CD8-positive, alpha-beta memory T cell (primary cell): ENCODE data around the gene CUX1. TPM values are rescaled to one million over a fixed set of nuclear protein-coding genes. Genes with fewer than 3 reads are reported as not detected.

Experiments
- CTCF ChIA-PET: fragments of 350-600 bp; sonication (Branson Sonifier 250); formaldehyde crosslinking; loops from one replicate; lab custom pipeline; 2021; ENCODE audit warnings: antibody characterized with exemption; lab: Charles Lee
- POLR2A ChIA-PET: fragments of 350-600 bp; sonication (Branson Sonifier 250); formaldehyde crosslinking; loops from one replicate; lab custom pipeline; 2021; ENCODE audit warnings: antibody characterized with exemption; lab: Charles Lee
- DNase-seq, 5 donors: peaks; one replicate each; pipeline versions ENCODE4 v3.0.0 to v3.0.0-alpha.2; 2020 to 2022; ENCODE audit warnings: mixed read lengths in 1 of 5
- H3K27ac ChIP-seq: one replicate; pipeline ENCODE4 v1.7.0; 2013; ENCODE audit warnings: low read depth, mild to moderate bottlenecking, low read length, moderate library complexity
- H3K27me3 ChIP-seq: 2 replicates; pipeline ENCODE4 v1.7.0; 2013; ENCODE audit warnings: low read length, mild to moderate bottlenecking; ENCODE audit not compliant: insufficient read depth, poor library complexity, severe bottlenecking
- H3K36me3 ChIP-seq: 2 replicates; pipeline ENCODE4 v1.7.0; 2013; ENCODE audit warnings: mild to moderate bottlenecking, low read length, moderate library complexity; ENCODE audit not compliant: insufficient read depth
- H3K4me1 ChIP-seq: 2 replicates; pipeline ENCODE4 v1.7.0; 2013; ENCODE audit warnings: mild to moderate bottlenecking, low read length, moderate library complexity; ENCODE audit not compliant: insufficient read depth
- H3K4me3 ChIP-seq: 2 replicates; pipeline ENCODE4 v1.7.0; 2013; ENCODE audit warnings: mild to moderate bottlenecking, low read length
- H3K9me3 ChIP-seq: 2 replicates; pipeline ENCODE4 v1.7.0; 2013; ENCODE audit warnings: mild to moderate bottlenecking, low read length
- H3K27ac Mint-ChIP-seq, 8 donors: one replicate each; pipeline ENCODE4 v1.8.0; 2020 to 2021; ENCODE audit warnings: mixed read lengths in 8 of 8, mild to moderate bottlenecking in 6 of 8, inconsistent platforms in 3 of 8, moderate library complexity in 3 of 8
- H3K27me3 Mint-ChIP-seq, 2 donors: one replicate each; pipeline ENCODE4 v1.8.0; 2020 to 2021; ENCODE audit warnings: mixed read lengths in 2 of 2, mild to moderate bottlenecking in 1 of 2, moderate library complexity in 1 of 2
- H3K36me3 Mint-ChIP-seq, 3 donors: one replicate each; pipeline ENCODE4 v1.8.0; 2020 to 2021; ENCODE audit warnings: mixed read lengths in 3 of 3, inconsistent platforms in 1 of 3, mild to moderate bottlenecking in 1 of 3
- H3K4me1 Mint-ChIP-seq, 3 donors: one replicate each; pipeline ENCODE4 v1.8.0; 2020 to 2021; ENCODE audit warnings: mixed read lengths in 3 of 3, inconsistent platforms in 1 of 3, mild to moderate bottlenecking in 1 of 3
- H3K4me3 Mint-ChIP-seq, 7 donors: one replicate each; pipeline ENCODE4 v1.8.0; 2020 to 2021; ENCODE audit warnings: mixed read lengths in 7 of 7, mild to moderate bottlenecking in 6 of 7, moderate library complexity in 4 of 7, inconsistent platforms in 2 of 7
- H3K9me3 Mint-ChIP-seq, 5 donors: one replicate each; pipeline ENCODE4 v1.8.0; 2020 to 2022; ENCODE audit warnings: mixed read lengths in 5 of 5, mild to moderate bottlenecking in 3 of 5, moderate library complexity in 2 of 5, inconsistent platforms in 1 of 5
- polyA plus RNA-seq: library from polyadenylated mRNA; unstranded; fragments of 300-500 nt; fragmentation: Illumina TruSeq; gene quantifications from one replicate; pipeline ENCODE4 v1.2.3, GENCODE V29; 2021
- total RNA-seq, 2 experiments: library from RNA; stranded (reverse); gene quantifications; one replicate each; pipeline ENCODE4 v1.2.3, GENCODE V29; 2021

CUX1 gene
- total and polyA plus RNA-seq, 3 experiments from 2014 or later, result 23.2 to 26.4 (median 23.6) TPM

DNA sequence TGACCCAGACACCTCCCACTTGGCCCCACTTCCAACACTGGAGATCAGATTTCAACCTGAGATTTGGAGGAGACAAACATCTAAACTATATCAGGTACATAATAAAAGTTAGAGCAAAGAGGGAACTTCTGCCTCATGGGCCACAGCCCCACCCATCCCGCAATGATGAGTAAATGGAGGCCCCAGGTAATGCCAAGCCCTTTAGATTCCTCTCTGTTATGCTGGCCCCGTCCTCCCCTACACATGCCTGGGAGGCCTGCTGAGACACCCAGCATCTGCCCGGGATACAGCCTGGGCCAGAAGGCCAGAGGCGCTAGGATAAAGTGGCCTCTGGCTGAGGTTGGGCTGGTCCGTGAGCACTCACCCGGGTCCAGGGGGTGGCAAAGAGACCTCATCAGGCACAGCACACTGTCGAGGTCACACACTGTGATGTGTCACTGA is 283.7 kb downstream of the CUX1 start:
- H3K4me1 ChIP-seq, result no peaks in the 10 kb centered on the region
- H3K27me3 ChIP-seq, result no peaks in the 10 kb centered on the region
- Mint-ChIP-seq H3K36me3 (peaks cover 0 to 59% (median 14%) of the 10 kb centered on the region in 3 donors), H3K9me3 (no peaks in the 10 kb centered on the region), H3K4me1 (no peaks in the 10 kb centered on the region), H3K27ac (no peak overlapping the region), H3K27me3 (no peaks in the 10 kb centered on the region), H3K4me3 (no peak overlapping the region)
- no peaks in the 10 kb centered on the region for H3K9me3 ChIP-seq
- no peaks in the 10 kb centered on the region for H3K36me3 ChIP-seq
- CTCF ChIA-PET, result no interaction called here
- H3K4me3 ChIP-seq, result no peak overlapping the region
- no peak overlapping the region for H3K27ac ChIP-seq
- POLR2A ChIA-PET, result no interaction called here
- DNase-seq, result no peak

- Mint-ChIP-seq H3K4me3 (no peak overlapping the region), H3K27me3 (no peaks in the 10 kb centered on the region), H3K27ac (peak overlapping the region in 1 of 8 donors; percentile 29), H3K36me3 (peaks cover 0 to 67% (median 15%) of the 10 kb centered on the region in 3 donors), H3K4me1 (no peaks in the 10 kb centered on the region), H3K9me3 (no peaks in the 10 kb centered on the region)
- POLR2A ChIA-PET, result no interaction called here
- Histone ChIP-seq H3K27me3 (no peaks in the 10 kb centered on the region), H3K4me1 (no peaks in the 10 kb centered on the region), H3K27ac (no peak overlapping the region), H3K4me3 (no peak overlapping the region), H3K9me3 (no peaks in the 10 kb centered on the region), H3K36me3 (no peaks in the 10 kb centered on the region)
- no peak for DNase-seq
- CTCF ChIA-PET, result no interaction called here
Measured at GRCh38 chr7:102101926-102102325, 284.5 kb downstream of the CUX1 start.

DNA sequence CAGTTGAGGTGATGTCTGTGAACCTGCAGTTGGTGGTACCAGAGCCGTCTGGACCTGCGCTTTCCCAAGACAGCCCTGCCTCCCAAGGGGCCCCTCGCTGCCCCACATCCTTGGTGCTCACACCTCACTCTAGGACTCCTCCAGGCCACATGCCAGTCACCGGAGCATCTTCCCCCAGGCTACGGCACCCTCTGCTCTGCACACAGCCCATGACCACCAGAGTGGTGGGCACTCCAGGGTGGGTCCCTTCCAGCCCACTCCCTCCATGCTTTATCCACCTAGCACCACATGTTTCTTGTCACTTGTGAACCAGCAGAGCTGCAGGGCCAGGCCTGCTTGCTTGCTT is 285.6 kb downstream of the CUX1 start:
- POLR2A ChIA-PET, result no interaction called here
- Histone ChIP-seq H3K27ac (no peak overlapping the region), H3K4me1 (no peaks in the 10 kb centered on the region), H3K36me3 (no peaks in the 10 kb centered on the region), H3K27me3 (no peaks in the 10 kb centered on the region), H3K4me3 (no peak overlapping the region), H3K9me3 (no peaks in the 10 kb centered on the region)
- H3K27ac Mint-ChIP-seq, result peak overlapping the region in 2 of 8 donors; percentile 28 to 57
- H3K36me3 Mint-ChIP-seq, result peaks cover 0 to 67% (median 13%) of the 10 kb centered on the region in 3 donors
- DNase-seq, result no peak
- H3K4me1 Mint-ChIP-seq, result no peaks in the 10 kb centered on the region
- no peaks in the 10 kb centered on the region for H3K27me3 Mint-ChIP-seq
- no peaks in the 10 kb centered on the region for H3K9me3 Mint-ChIP-seq
- CTCF ChIA-PET, result interaction anchor here (0.9 kb wide), 1 partner anchor 13 kb away, joined by 3 read pairs; no protein-coding TSS in a partner anchor
- no peak overlapping the region for H3K4me3 Mint-ChIP-seq

DNA sequence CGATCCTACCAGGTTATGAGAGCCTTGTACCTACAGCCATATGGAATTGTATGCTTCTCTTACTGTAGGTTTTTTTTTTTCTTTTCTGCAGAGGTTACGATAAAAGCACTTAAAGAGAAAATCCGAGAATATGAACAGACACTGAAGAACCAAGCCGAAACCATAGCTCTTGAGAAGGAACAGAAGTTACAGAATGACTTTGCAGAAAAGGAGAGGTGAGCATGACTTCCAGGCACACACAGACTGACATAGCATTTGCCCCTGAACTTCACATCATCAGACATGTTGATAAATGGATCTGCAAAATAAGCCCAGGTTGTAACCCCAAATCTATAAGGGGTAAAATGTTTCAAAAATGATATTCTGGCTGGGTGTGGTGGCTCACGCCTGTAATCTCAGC is 286.8 kb downstream of the CUX1 start:
- Mint-ChIP-seq H3K9me3 (no peaks in the 10 kb centered on the region), H3K27me3 (no peaks in the 10 kb centered on the region), H3K36me3 (peaks cover 0 to 61% (median 12%) of the 10 kb centered on the region in 3 donors), H3K27ac (no peak overlapping the region), H3K4me3 (no peak overlapping the region), H3K4me1 (no peaks in the 10 kb centered on the region)
- H3K36me3 ChIP-seq, result no peaks in the 10 kb centered on the region
- H3K27ac ChIP-seq, result no peak overlapping the region
- no peak overlapping the region for H3K4me3 ChIP-seq
- no peak for DNase-seq
- no peaks in the 10 kb centered on the region for H3K27me3 ChIP-seq
- ChIA-PET POLR2A (no interaction called here), CTCF (no interaction called here)
- H3K9me3 ChIP-seq, result no peaks in the 10 kb centered on the region
- H3K4me1 ChIP-seq, result no peaks in the 10 kb centered on the region

- H3K4me1 Mint-ChIP-seq, result no peaks in the 10 kb centered on the region
Measured at GRCh38 chr7:102106625-102107024, 289.2 kb downstream of the CUX1 start.

GRCh38 chr7:102107474-102108104 is 290.2 kb downstream of the CUX1 start:
- DNase-seq, result no peak
- no peaks in the 10 kb centered on the region for H3K9me3 ChIP-seq
- H3K36me3 ChIP-seq, result no peaks in the 10 kb centered on the region
- Mint-ChIP-seq H3K4me3 (no peak overlapping the region), H3K27me3 (no peaks in the 10 kb centered on the region), H3K27ac (no peak overlapping the region), H3K9me3 (no peaks in the 10 kb centered on the region), H3K4me1 (no peaks in the 10 kb centered on the region), H3K36me3 (peaks cover 0 to 62% (median 9%) of the 10 kb centered on the region in 3 donors)
- no peak overlapping the region for H3K4me3 ChIP-seq
- no peak overlapping the region for H3K27ac ChIP-seq
- POLR2A ChIA-PET, result no interaction called here
- CTCF ChIA-PET, result no interaction called here
- no peaks in the 10 kb centered on the region for H3K27me3 ChIP-seq
- no peaks in the 10 kb centered on the region for H3K4me1 ChIP-seq

More at GRCh38 chr7:102106625-102107024, 289.2 kb downstream of the CUX1 start:
- Mint-ChIP-seq H3K36me3 (peaks cover 0 to 64% (median 9%) of the 10 kb centered on the region in 3 donors), H3K4me3 (no peak overlapping the region), H3K27me3 (no peaks in the 10 kb centered on the region), H3K9me3 (no peaks in the 10 kb centered on the region), H3K27ac (no peak overlapping the region)
- CTCF ChIA-PET, result no interaction called here
- no peak overlapping the region for H3K27ac ChIP-seq
- H3K27me3 ChIP-seq, result no peaks in the 10 kb centered on the region
- no peaks in the 10 kb centered on the region for H3K9me3 ChIP-seq
- H3K36me3 ChIP-seq, result no peaks in the 10 kb centered on the region
- no peak overlapping the region for H3K4me3 ChIP-seq
- no peak for DNase-seq
- H3K4me1 ChIP-seq, result no peaks in the 10 kb centered on the region
- POLR2A ChIA-PET, result no interaction called here

- no peaks in the 10 kb centered on the region for H3K4me1 Mint-ChIP-seq
- no peak for DNase-seq
- H3K27me3 Mint-ChIP-seq, result no peaks in the 10 kb centered on the region
- Histone ChIP-seq H3K4me3 (no peak overlapping the region), H3K9me3 (no peaks in the 10 kb centered on the region), H3K27me3 (no peaks in the 10 kb centered on the region), H3K27ac (no peak overlapping the region), H3K4me1 (no peaks in the 10 kb centered on the region), H3K36me3 (peaks cover 10% of the 10 kb centered on the region)
- ChIA-PET CTCF (no interaction called here), POLR2A (no interaction called here)
- H3K27ac Mint-ChIP-seq, result no peak overlapping the region
- peaks cover 14 to 69% (median 17%) of the 10 kb centered on the region in 3 donors for H3K36me3 Mint-ChIP-seq
- H3K9me3 Mint-ChIP-seq, result no peaks in the 10 kb centered on the region
- no peak overlapping the region for H3K4me3 Mint-ChIP-seq
Measured at GRCh38 chr7:102111061-102112041, 293.9 kb downstream of the CUX1 start.

DNA sequence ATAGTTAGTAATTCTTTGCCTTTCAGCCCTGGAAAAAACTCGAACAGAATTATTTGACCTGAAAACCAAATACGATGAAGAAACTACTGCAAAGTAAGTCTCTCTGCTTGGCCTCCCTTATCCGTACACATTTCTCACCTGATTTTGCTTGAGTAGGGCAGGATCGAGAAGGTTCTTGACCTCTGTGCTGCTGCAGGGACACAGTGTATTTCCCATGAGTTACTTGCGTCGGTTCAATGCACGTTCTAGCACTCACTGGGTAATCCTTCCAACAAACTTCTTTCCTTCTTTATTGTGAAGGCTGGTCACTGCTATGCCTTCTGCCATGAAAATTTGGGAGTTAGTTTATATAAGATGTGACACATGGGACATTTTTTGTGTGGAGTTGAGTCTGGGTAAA is 297.8 kb downstream of the CUX1 start:
- no peak overlapping the region for H3K27ac Mint-ChIP-seq
- ChIA-PET CTCF (no interaction called here), POLR2A (no interaction called here)

More for the DNA sequence above, 297.8 kb downstream of the CUX1 start:
- H3K9me3 Mint-ChIP-seq, result no peaks in the 10 kb centered on the region
- no peaks in the 10 kb centered on the region for H3K4me1 ChIP-seq
- no peaks in the 10 kb centered on the region for H3K27me3 ChIP-seq
- no peaks in the 10 kb centered on the region for H3K4me1 Mint-ChIP-seq
- H3K27me3 Mint-ChIP-seq, result no peaks in the 10 kb centered on the region
- peaks cover 10% of the 10 kb centered on the region for H3K36me3 ChIP-seq
- H3K4me3 ChIP-seq, result no peak overlapping the region
- no peaks in the 10 kb centered on the region for H3K9me3 ChIP-seq
- H3K36me3 Mint-ChIP-seq, result peaks cover 14 to 78% (median 22%) of the 10 kb centered on the region in 3 donors
- no peak for DNase-seq
- H3K4me3 Mint-ChIP-seq, result no peak overlapping the region
- no peak overlapping the region for H3K27ac ChIP-seq
